HG03439 (cell line): ENCODE measurements around the gene SNRPA.
"Not testable (repeated sequence)": the region's sequence is repeated elsewhere in the genome, so short reads cannot be mapped to it uniquely, and the experiment has no call there.

Source experiments
- ATAC-seq: cut with Tn5 transposase; IDR thresholded peaks from one replicate; pipeline ENCODE4 v1.9.1; 2021; ENCODE audit warnings: mild to moderate bottlenecking, moderate library complexity; ENCODE audit not compliant: unreplicated experiment

Gene SNRPA

GRCh38 chr19:40721140-40721486 is 29.9 kb upstream of the SNRPA start:
- ATAC-seq, result no peak

- no peak for ATAC-seq
Observed at GRCh38 chr19:40721936-40722661, 28.9 kb upstream of the SNRPA start.

DNA sequence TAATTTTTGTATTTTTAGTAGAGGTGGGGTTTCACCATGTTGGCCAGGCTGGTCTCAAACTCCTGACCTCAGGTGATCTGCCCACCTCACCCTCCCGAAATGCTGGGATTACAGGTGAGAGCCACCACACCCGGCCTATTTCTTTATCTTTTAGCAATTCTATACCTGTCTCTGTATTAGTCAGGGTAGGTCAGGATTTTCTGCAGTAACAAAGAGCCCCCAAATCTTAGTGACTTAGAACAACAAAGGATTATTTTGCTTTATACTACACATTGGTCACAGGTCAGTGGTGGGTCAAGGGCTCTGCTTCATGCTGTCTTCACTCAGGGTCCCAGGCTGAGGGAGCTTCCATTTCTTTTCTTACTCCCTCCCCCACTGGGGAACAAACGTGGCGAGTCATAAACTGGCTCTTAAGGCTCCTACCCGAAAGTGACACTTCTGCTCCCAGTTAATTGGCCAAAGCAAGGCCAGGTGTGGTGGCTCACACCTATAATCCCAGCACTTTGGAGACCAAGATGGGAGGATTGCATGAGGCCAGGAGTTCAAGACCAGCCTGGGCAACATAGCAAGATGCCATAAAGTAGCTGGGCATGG is 27.2 kb upstream of the SNRPA start:
- no peak for ATAC-seq

- no peak for ATAC-seq
Observed at GRCh38 chr19:40724315-40724714, 26.7 kb upstream of the SNRPA start.

DNA sequence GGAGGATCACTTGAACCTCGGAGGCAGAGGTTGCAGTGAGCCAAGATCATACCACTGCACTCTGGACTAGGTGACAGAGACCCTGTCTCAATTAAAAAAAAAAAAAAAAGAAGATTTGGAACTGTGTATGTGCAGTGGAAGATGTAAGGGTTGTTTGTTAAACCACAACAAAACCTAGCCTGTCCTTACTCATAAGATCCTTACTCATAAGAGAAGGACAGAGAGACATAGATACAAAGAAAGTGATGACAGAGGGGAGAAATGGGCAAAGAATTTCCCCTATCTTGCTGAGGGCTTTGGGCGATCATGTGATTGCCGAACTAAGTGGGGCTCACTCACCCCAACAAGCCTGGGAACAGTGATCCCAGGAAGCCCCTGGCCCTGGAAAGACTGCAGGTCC is 26.1 kb upstream of the SNRPA start:
- ATAC-seq, result no peak

GRCh38 chr19:40726279-40726678 is 24.7 kb upstream of the SNRPA start:
- no peak for ATAC-seq

DNA sequence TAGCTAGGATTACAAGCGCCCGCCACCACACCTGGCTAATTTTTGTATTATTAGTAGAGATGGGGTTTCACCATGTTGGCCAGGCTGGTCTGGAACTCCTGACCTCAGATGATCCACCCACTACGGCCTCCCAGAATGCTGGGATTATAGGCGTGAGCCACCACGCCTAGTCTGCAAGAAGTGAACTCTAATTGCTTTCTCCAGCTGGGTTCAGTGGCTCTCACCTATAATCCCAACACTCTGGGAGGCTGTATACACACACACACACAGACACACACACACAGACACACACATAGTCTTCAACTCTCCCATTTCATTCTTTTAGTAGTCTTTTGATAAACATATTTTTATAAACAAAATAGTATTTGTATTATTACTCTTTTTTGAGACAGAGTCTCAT is 20.9 kb upstream of the SNRPA start:
- not testable (repeated sequence) for ATAC-seq

DNA sequence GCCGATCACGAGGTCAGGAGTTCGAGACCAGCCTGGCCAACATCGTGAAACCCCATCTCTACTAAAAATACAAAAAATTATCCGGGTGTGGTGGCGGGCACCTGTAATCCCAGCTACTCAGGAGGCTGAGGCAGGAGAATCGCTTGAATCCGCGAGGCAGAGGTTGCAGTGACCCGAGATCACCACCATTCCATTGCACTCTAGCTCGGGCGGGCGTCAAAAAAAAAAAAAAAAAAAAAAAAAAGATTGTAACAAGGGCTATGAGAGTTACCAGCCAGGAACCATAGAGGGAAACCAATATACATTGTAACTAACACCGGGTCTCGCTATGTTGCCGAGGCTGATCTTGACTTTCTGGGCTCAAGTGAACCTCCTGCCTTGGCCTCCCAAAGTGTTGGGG is 18.7 kb upstream of the SNRPA start:
- not testable (repeated sequence) for ATAC-seq

DNA sequence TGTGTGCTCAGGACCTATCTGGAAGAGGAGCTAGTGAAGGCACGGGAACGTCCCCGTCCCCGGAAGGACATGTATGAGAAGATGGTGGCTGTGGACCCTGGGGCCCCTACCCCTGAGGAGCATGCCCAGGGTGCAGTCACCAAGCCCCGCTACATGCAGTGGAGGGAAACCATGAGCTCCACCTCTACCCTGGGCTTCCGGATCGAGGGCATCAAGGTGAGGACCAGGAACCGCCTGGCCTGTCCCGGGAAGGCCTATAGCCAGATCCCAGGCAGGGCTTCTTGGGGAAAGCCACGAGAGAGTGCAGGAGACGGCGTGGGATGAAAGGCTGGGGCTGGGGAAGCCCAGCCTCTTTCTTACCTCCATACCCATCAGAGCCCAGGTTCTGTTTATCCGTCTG is 17.9 kb upstream of the SNRPA start:
- ATAC-seq, result no peak

- no peak for ATAC-seq
Observed at GRCh38 chr19:40735013-40735771, 15.8 kb upstream of the SNRPA start.

- ATAC-seq, result no peak
Observed at GRCh38 chr19:40736661-40737060, 14.3 kb upstream of the SNRPA start.

DNA sequence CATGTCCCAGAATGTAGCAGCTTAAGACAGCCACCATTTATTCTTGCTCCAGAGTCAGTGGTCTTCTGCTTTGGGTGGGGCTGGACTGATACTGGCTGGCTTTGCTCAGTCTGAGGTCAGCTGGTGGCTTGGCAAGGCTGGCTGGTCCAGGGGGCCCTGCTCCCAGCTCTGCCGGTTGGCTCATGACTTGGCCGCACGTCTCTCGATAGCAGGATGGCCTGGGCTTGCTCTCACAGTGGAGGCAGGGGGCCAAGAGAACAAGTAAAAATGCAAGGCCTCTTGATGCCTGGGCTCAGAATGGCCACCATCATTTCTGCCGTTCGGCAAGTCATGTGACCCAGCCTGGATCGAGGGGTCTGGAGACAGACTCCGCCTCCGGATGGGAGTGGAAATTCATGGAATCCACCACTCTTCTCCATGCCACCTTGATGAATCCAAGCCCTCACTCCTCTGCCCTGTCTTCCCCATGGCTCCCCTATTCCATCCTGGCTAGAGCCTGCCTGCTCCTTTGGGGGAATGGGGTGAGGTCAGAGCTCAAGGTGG is 13.8 kb upstream of the SNRPA start:
- no peak for ATAC-seq

DNA sequence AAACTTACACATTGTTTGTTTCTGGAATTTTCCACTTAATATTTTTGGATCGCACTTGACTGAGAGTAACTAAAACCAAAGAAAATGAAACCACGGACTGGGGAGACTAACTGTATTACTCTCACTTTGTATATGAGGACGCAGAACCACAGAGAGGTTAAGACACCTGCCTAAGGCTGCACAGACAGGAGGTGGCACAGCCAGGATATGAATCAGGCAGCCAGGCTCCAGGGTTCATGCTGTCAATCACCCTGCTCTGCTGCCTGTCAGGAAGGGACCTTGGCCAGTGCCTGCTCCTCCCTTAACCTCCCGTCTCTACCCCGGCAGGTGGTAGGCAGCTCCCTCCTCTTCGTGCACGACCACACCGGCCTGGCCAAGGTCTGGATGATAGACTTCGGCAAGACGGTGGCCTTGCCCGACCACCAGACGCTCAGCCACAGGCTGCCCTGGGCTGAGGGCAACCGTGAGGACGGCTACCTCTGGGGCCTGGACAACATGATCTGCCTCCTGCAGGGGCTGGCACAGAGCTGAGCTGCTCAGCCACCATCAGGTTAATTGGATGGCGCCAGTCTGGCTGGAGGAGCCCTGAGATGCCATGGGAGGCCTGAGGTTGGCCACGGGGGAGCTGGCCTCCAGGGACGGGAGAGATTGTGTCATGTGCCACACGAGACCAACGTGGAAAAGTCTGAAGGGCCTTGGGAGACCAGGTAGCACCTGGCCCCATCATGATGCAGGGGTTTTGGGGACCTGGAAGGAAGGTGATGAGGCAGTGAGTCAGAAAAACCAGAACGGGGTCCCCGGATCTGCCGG is 11.8 kb upstream of the SNRPA start:
- ATAC-seq, result no peak

DNA sequence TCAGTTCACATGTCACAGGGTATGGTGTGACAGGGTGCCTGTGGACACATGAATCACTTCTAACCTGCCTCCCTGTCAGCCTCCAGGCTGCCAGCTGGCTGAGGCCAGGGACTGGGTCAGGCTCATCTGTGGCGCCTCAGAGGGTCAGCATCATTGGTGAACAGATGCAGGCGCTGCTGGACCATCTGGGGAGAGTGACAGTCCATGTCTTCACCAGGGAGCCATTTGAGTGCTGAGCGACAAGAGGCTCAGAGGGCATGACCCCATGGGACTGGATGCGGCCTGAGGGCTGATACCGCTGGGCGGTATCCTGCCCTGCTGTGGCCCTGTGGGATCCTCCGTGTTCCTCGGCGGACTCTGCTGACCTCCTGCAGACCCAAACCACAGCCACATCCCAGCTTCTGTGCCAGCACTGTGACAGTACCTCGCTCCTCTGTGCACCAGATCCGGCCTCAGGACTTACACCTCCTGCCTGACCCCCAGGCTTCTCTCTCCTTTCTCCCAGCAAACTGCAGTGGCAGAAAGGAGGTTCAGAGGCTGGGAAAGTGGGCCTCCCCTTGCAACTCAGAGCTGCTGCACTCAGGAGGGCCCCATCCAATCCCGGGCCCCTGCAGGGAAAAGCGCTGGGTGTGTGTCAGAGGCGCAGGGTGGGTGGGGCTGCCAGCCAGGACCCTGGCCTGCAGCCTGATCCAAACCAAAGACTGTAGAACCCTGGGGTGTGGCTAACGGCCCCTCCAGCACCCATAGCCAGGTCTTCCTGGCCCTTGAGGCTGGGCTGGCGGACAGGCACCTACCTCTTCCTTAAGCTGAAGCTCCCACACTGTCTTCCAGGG is 10.9 kb upstream of the SNRPA start:
- ATAC-seq, result no peak

DNA sequence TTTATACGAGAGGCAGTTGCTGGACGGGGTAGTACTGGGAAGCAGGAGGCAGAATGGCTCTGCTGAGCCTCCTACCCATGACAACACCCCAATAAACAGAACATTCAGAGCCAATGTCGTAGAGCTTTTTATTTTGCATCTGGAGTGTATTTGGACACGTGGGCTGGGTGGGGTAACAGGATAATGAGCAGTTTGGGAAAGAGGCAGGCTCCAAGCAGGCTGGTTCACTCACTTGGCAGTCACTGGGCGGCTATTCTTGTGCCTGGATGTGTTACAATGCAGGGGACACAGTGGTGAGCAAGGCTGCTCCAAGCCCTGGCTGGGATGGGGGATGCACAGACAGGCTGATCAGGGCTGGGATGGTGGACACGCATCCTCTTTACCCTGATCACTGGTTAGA is 10.3 kb upstream of the SNRPA start:
- ATAC-seq, result no peak

DNA sequence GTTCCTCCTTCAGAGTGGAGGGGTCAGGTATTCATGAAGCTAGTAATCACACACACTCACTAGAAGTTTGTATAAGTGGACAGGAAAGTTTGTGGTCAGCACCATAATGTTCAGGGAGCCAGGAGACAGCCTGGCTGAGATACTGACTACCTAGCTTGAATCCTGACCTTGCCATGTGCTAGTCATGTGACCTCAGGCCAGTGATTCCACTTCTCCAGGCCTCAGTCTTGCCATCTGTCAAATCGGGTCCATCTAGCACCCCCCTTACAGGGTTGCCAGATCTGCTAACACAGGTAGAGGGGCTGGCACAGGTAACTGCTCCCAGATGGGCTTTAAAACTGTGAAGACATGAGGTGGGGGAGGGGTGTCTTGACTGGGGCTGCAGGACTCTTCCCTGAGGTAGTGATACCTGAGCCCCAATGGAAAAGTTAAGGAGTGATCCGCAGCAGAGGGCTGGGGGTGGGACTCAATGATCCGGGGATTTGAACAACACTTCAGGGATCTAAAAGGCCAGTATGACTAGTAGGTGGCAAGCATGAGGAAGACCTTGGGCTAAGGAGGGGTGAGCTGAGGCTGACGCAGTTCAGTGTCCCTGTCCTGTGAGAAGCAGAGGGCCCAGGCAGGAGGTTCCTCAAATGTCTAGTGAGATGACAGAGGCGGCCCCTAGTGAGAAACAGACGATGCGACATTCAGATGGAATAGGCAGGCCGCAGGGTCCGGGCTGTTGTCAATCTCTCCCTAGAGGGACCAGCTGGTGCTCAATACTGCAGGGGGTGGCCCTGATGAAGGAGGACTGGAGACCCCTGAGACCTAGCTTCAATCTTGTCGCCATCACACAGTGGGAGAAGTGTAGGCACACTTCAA is 9.2 kb upstream of the SNRPA start:
- ATAC-seq, result no peak

GRCh38 chr19:40742477-40742876 is 8.5 kb upstream of the SNRPA start:
- no peak for ATAC-seq

DNA sequence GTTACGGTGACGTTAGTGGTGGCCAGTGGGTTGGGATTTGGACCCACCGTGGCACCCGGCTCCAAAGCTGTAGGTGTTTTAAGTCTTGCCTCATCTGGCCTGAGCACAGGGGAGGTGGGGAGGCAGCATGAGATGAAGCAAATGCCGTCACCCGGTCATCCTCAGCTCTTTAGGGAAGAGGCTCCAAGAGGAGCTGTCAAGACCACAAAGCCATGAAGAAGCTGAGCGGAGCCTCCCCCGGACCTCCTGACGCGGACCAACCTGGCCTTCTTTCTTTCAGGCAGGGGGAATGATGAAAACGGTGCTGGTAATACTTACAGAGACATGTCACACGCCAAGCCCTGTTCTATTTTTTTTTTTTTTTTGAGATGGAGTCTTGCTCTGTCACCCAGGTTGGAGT is 8.1 kb upstream of the SNRPA start:
- ATAC-seq, result no peak

DNA sequence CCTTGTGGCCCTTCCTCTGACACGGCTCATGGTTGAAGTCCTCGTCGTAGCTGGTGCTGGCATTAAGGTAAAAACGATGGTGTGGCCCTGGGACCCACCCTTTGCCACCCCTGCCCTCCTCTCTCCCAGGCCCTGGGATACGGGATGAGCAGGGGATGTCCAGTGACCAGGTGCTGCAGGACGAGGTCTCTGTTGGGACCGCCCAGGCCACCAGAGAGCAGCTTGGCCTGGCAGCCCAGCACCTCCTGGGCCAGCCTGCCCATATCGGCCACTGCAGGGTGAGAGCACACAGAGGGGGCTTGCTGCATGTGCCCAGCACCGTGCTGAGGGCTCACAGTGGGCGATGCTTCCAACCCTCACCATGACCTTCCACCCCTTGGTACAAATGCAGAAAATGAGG is 7.1 kb upstream of the SNRPA start:
- ATAC-seq, result no peak
